NCI-H2107 (cell line): ENCODE results near the gene RALB.

Experiments used
- DNase-seq: peaks from one replicate; lab custom pipeline; 2025; lab: John Stamatoyannopoulos, UW

Gene RALB

GRCh38 chr2:120252225-120253020 is at the start of gene RALB:
TSS of gene RALB (plus strand) at chr2:120252852. CDS start at chr2:120278665, 25,813 bp downstream.
- peak; percentile 92 for DNase-seq

GRCh38 chr2:120203251-120204021 is 49.2 kb upstream of the RALB start:
- no peak for DNase-seq

- no peak for DNase-seq
Measured at GRCh38 chr2:120204022-120204405, 48.6 kb upstream of the RALB start.

GRCh38 chr2:120204417-120204816 is 48.2 kb upstream of the RALB start:
- no peak for DNase-seq

- DNase-seq: no peak
Measured at GRCh38 chr2:120204945-120205670, 47.5 kb upstream of the RALB start.

- DNase-seq: no peak
Measured at GRCh38 chr2:120206022-120206581, 46.5 kb upstream of the RALB start.

- DNase-seq: no peak
Measured at GRCh38 chr2:120208381-120209353, 44.0 kb upstream of the RALB start.

GRCh38 chr2:120209427-120210269 is 43.0 kb upstream of the RALB start:
- DNase-seq: no peak

- no peak for DNase-seq
Measured at GRCh38 chr2:120210270-120210693, 42.4 kb upstream of the RALB start.

- DNase-seq: no peak
Measured at GRCh38 chr2:120218181-120218580, 34.5 kb upstream of the RALB start.

GRCh38 chr2:120219291-120219690 is 33.4 kb upstream of the RALB start:
- no peak for DNase-seq

GRCh38 chr2:120219766-120220165 is 32.9 kb upstream of the RALB start:
- no peak for DNase-seq

- DNase-seq: no peak
Measured at GRCh38 chr2:120220756-120221155, 31.9 kb upstream of the RALB start.

- DNase-seq: no peak
Measured at GRCh38 chr2:120221616-120222015, 31.0 kb upstream of the RALB start.

GRCh38 chr2:120222186-120223033 is 30.2 kb upstream of the RALB start:
- DNase-seq: no peak

GRCh38 chr2:120223034-120223912 is 29.4 kb upstream of the RALB start, which contains the start of gene TMEM185B:
TSS of gene TMEM185B (minus strand) at chr2:120223400. CDS start at chr2:120222976, 424 bp downstream.
- DNase-seq: peak; percentile 62

GRCh38 chr2:120224256-120224655 is 28.4 kb upstream of the RALB start:
- DNase-seq: no peak
